NCI-H2107 treated with DMSO at 0.1 percent for 48 hours (cell line): ENCODE results near the gene GRIA1.
"Not testable (repeated sequence)": the region's sequence is repeated elsewhere in the genome, so short reads cannot be mapped to it uniquely, and the experiment has no call there.

Source experiments
- DNase-seq: peaks from one replicate; lab custom pipeline; 2025; ENCODE audit not compliant: unreplicated experiment; lab: John Stamatoyannopoulos, UW

Gene GRIA1

DNA sequence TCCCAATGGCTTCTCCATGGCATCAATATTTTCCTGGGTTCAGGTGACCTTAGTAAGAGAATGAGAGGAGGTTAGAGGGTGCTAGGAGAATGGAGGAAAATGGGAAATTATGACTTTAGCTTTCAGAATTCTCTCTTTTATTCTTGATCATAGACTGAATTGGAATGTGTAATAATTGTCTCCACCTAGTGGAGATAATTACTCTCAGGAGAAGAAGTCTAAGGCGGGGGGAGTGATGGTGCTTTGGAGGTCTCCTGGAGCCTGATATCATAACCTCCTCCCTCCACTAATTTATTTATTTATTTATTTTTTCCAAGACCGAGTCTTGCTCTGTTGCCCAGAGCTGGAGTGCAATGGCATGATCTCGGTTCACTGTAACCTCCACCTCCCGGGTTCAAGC lies 221.3 kb downstream of the GRIA1 start:
- DNase-seq = no peak

DNA sequence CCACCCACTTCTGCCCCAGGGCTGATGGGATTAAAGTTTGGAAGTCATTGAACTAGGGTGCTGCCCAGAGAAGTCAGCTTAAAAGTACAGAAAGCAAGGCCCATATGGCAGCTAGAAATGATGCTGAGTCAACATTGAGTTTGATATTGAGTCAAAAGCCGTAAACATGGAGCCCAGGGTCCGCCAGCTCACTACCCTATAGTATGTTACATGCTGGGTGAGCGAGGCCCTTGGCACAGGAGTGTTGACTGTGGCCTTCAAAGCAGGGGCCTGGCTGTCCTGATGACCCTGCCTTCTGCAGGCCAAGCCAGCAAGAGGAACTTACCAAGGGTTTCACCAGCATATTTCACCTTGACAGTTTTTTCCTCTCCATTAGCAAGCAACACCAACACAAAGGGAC lies 222.5 kb downstream of the GRIA1 start:
- no peak for DNase-seq

DNA sequence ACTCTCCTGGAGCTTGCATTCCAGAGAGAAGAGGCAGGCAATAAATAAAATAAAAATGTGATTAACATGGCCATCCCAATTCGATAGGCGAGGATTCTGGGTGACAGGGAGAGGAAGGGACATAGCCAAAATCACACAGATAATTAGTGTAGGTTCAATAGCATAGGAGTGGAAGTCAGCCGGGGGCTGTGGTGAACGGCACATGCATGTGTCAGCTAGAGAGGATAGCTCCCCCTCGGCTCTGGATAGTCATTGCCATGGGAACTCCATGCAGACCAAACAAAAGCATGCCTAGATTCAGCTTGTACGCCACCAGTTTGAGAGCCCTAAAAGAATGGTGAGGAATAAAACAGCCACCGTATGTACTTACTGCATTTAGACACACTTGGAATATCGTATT lies 223.5 kb downstream of the GRIA1 start:
- no peak for DNase-seq

DNA sequence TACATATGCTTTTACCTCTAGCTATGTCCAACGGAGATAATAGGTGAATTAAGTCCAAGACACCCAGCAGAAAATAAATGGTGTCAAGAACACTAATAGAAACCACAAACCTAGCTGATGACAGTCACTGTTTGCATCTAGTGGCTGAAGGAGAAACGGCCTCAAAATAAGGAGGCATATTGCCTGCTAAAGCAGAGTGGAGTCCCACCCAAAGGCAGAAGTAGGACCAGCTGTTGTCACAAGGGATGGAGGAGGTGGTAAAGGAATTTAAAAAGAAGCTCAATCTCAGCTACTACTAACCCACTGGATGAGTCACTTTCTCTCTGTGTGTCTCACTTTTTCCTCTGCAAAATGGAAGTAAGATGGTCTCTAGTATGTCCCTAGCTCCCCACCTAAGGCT lies 224.3 kb downstream of the GRIA1 start:
- DNase-seq = no peak

DNA sequence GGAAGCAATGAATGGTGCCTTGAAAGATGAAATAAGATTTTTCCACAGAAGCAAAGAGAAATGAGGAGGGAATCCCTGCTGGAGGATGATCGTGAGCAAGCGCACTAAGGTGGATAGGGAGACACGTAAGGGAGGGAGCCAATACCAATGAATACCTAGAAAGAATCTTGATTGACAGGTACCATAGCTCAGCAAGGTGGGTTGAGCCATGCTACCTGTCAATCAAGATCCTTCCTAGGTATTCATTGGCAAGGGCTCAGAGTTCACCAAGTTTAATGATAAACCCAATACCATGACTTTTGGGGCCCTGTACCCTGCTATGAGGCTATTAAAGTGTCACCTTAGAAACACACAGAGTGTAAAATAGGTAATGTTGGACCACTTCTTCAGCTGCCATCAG lies 226.8 kb downstream of the GRIA1 start:
- no peak for DNase-seq

DNA sequence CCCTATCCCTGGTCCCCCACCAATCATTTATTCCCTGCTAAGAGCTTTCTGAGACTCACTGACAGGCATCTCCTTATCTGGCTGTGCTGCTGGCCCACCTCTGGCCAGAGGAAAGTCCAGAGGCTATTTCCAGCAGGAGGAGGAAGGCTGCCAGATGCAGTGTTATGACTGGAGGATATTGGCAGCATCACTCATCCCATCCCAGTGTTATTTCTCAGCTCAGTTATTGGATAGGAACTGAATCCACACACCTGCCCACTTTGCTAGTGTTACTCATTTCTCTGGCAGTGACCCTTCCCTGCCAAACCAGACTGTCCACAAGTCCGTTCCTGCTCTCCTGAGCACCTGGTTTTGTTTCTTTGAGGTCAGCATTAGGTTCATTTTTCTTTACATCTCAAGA lies 228.2 kb downstream of the GRIA1 start:
- DNase-seq = no peak

DNA sequence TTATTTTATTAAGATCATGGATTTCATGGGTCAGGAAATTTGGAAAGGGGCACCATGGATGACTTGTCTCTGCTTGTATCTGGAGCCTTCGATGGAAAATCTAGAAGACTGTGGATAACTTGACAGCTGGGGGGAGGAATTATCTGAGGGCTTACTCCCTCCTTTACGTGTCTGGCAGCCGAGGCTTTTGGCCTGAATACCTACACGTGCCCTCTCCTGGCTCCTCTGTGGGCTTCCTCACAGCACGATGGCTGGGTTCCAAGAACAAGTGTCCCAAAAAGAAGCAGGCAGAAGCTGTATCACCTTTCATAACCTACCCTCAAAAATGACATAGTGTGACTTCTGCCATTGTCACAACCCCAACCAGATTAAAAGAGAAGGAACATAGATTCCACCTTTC lies 228.9 kb downstream of the GRIA1 start:
- DNase-seq = no peak

DNA sequence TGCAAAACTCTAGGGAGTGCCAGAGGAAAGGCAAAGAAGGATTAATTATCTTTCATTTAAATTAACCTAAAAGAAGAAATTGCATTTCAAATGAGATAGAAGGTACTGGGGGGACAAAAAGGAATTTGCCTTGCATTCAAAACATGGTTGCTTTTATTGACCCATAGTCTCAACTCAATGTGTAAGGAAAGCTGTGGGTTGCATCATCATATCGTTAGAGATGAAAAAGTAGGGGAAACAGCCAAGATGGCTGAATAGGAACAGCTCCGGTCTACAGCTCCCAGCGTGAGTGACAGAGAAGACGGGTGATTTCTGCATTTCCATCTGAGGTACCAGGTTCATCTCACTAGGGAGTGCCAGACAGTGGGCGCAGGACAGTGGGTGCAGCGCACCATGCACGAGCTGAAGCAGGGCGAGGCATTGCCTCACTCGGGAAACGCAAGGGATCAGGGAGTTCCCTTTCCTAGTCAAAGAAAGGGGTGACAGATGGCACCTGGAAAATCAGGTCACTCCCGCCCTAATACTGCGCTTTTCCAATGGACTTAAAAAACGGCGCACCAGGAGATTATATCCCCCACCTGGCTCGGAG lies 232.6 kb downstream of the GRIA1 start:
- DNase-seq = not testable (repeated sequence)

DNA sequence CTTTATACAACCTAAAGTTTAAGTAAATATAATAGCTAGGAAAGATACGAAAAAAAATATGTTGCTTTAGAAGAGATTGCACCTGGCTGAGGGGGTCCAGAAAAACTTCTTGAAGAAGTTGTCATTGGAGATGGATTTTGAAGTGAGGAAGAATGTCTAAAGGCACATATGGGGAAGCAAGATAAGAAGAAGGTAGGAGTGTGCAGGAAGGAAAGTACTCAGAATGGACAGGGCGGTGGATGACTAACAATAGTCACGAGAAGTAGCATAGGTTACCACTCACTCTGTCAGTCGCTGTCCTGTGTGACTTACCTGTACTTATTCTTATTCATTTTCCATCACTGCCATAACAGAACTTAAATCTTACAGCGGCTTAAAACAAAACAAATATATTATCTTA lies 251.6 kb downstream of the GRIA1 start:
- DNase-seq = no peak

DNA sequence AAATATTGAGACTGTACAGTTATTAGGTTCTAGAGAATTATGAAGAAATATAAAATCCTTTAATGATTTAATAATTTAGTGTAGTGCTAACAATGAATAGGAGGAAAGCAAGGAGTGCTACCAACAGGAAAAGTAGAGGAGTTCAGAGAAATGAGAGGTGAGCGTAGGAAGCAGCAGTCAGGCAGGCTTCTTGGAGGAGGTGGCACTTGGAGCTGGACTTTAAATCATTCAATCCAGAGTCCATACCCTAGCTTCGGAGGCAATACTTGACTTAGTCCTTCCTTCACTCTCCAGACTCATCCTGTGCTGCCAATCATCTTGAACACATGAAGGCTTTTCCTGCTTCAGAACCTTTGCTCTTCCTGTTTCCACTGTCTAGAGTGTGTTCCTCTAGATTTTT lies 254.3 kb downstream of the GRIA1 start:
- DNase-seq = no peak

DNA sequence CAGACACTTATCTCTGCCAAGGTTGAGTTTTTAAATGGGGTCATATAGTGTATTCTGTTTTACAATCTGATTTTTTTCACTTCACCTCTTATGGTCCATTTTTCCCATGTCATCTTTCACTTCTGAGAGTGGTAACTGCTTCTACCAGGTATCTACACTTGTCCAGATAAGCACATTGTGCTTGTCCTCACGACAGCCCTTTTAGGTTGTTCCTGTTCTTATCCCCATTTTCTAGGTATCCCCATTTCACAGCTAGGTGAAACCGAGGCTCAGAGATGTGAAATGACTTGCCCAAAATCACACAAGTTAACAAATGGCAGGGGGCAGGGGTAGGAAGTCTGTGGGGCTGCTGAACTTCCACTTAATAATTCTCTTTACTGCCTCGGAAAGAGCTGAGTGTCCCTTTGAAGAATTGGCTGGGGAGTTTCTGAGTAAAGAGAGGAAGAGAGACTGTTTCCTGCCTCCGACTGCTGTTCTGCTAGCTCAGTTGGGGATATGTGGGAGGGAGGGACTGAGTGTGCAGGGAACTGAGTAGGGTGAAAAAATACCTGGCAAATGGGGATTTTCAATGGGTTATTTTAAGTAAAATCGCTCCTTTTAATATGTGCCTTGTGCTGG lies 255.4 kb downstream of the GRIA1 start:
- DNase-seq = no peak

DNA sequence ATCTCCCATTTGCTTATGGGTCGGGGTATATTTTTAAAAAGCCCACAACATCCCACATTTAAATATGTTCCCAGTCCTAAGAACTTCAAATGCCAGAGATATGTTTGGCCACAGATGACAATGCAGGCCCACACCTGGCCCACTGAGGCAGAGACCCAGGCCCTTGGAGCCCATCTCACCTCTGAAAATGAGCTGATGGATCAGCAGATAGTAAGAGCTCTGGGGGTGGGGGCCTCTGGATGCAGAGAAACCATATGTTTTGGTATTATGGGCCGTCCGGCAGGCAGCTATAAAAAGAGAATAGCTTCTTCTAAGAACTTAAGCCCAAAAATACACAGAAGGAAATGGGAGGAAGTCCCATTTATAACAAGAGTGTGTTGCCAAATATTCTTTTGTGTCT lies 256.0 kb downstream of the GRIA1 start:
- no peak for DNase-seq

DNA sequence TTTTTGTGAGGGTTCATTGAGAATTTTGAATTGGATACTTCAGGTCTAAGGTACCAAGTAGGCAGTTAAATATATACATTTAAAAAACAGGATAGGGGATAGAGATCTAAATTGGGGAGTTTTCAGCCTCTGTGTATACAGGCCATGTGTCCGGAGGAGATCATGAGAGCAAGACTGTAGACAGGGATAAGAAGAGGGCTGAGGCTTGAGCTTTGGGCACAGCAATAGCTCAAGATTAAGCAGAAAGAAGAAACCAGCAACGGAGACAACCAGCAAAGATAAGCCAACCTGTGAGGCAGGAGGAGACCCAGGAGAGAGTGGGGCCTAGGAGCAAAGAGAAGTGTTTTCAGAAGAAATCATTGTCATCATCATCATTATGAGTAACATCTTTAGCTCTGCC lies 258.4 kb downstream of the GRIA1 start:
- DNase-seq = no peak

DNA sequence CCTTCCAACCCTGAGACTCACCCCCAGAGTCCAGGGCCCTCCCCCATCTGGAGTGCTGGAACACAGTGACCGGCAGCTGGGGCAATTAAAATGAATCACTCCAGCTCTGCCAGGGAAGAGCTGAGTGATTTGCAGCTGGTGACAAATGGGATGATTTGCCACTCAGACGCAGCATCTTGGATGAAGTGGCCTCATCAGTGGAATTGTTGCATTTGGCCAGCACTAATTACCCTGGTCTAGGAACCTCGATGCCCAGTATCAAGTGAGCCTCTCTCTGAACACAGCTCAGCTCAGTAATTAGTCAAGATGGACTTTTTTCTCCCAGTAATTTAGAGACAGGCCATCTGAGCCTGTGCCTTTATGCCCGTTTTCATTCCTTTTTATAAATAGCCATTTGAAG lies 259.5 kb downstream of the GRIA1 start:
- DNase-seq = no peak

DNA sequence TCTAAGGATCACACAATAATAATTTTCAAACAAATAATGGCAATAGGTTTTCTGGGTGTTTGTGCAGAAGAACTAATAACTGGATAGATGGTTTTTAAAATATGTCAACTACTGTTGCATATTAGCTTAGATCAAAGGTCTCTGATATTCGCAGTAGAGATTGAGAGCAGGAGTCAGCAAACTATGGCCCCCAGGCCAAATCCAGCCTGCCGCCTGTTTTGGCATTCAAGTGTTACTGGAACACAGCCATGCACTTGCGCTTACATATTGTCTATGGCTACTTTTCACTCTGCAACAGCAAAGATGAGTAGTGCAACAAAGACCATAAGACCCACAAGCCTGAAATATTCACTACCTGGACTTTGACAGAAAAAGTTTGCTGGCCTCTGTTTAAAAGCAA lies 260.8 kb downstream of the GRIA1 start:
- DNase-seq = no peak

DNA sequence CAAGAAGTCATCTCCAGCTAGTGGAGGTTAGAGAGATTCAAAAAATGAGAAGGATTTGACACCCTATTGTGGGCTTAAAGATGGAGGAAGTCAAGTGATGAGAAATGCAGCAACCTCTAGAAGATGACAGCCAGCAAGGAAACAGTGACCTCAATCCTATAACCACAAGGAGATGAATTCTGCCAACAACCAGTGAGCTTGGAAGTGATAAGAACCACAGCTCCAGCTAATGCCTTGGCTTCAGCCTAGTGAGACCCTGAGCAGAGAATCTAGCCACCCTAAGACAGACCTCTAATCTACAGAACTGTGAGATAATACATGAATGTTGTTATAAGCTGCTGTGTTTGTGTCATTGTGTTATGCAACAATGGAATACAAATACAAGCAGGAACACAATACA lies 262.4 kb downstream of the GRIA1 start:
- no peak for DNase-seq

DNA sequence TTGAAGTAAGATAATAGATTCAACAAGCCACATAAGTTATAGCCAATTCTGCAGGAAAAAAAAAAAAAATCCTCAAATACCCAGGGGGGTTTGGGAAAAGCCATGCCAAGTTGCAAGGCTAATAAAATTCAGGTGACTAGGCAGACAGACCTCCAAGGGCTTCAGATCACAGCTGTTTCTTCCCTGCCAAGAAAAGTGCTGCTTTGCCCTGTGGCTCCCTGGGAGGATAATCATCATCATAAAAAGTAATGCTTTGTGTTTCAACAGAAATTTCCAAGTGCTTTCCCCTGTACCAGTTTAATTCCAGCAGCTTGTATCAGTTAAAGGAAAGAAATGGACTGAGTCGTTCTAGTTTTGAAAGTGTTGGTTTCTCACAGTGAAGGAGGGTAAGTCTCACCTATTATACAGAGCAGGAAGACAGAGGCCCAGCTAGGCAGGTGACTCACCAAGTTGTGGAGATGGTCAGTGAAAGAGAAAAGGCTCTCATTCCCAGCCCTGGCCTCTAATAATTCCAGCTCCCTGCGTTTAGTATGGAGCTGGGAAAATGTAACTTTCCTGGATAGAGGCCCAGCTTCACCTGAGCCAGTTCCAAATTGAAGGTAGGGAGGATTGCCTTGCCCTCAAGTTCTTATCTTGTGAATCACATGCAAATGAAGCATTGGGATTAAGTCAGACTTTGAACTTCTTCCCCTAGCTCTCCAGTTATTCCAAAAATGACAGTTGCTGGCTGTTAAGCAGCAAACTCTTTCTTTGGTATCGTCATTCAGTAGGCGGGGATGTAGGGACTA lies 263.4 kb downstream of the GRIA1 start:
- no peak for DNase-seq

DNA sequence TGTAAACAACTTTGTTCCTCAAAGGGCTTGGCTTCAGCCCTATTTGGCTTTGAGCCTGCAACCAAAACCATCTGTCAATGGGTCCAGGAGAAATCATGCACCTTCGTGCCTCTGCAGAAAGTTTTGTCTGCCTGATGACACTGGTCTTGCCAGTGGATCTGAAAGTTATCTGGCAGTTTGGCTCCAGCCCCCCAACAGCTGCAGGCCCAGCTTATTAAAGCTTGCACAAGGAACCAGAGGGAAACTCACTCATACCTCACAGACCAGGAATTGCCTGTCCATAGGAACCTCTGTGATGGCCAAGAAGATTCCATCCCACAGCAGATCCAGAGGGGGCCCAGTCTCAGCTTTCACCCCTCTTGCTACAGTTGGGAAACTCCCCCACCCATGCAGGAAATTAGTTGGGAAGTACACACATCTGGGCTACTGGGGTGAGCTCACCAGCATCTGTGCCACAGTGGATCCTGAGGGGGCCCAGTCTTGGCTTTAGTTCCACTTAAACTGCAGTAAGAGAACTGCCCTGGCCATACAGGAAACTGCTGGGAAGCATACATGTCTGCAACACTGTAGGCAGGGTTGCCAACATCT lies 265.5 kb downstream of the GRIA1 start:
- no peak for DNase-seq

DNA sequence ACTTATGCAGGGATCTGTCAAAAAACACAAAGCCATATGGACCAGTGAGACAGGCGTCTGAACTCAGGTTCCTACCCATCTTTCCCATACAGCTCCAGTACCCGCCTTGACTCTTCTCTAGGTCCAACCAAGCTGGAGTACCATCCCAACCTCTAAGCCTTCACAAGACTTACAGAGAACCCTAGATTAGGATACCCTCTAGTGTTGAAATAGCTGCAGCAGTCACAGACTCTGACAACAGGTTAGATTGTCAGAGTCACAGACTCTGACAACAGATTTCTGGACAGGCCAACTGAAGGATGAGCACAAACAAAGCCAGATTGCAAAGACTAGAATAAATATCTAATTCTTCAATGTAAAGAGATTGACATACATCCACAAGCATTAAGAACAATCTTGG lies 266.1 kb downstream of the GRIA1 start:
- no peak for DNase-seq

DNA sequence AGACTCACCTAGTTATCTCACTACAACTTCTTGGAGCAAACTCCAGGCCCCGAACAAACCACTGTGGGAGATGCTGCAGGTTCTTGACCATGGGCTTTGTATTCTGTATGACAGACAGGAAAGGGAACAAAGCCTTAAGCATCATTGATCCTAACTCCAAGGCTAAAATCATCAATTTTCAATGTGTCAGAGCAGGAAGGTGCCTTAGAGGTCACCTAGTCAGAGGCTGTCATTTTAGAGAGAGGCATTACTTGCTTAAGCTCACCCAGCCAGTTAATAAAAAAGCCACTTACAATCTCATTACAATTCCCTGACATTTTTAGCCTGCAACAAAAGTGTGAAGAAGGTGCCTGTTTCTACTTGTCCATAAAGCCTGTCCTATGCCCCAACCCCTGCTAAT lies 275.5 kb downstream of the GRIA1 start:
- DNase-seq = no peak

DNA sequence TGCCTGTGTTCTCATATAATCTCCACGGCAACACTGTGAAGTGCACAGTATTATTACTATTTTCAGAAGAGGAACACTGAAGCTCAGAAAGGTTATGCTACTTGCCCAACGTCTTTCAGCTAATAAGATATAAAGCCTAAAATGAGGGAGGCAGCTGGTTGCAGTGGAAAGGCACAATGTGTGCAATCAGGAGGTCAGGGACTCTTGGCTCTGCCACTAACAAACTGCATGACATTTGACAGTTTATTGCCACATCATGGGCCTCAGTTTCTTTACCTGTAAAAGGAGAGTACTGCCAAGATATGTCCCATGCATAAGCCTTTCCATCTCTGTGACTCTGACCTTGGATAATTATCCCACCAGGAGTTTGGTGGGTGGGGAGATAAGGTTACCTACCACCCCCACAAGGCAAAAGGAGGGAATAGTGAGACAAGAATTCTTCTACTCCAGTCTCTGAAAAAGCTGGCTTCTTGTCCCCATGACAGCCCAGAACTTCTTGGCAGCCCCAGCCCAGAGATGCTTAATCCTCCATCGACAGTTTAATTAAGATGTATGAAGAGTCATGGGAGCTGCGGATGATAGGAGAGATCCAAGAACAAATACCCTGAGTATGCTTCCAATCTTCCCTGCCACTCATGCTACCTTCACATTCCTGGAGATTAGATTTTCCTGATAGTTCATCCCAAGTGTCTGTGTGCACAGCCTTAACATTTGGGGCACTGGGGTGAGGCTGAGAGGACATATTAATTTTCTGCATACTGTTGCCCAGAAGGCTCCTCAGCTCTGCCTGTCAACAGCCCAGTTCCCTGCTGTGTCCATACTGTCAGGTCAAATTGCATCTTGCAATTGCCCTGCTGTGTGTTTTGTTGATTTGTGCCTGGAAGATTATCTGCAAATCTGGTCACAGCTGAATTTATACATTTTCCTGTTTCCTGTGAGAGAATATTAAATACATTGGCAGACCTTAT lies 277.0 kb downstream of the GRIA1 start:
- DNase-seq = no peak
